SK-N-MC (cell line): ENCODE measurements around the gene FRMD4A.

Source experiments
- EZH2 ChIP-seq: fragments of 200-600 bp; sonication (generic); IDR thresholded peaks from one replicate; pipeline ENCODE4 v1.6.1; 2017; ENCODE audit warnings: antibody characterized with exemption
- POLR2AphosphoS5 ChIP-seq: IDR thresholded peaks from 2 replicates; pipeline ENCODE4 v1.6.1; 2012; ENCODE audit warnings: mild to moderate bottlenecking, low read depth, low read length, borderline replicate concordance

DNA sequence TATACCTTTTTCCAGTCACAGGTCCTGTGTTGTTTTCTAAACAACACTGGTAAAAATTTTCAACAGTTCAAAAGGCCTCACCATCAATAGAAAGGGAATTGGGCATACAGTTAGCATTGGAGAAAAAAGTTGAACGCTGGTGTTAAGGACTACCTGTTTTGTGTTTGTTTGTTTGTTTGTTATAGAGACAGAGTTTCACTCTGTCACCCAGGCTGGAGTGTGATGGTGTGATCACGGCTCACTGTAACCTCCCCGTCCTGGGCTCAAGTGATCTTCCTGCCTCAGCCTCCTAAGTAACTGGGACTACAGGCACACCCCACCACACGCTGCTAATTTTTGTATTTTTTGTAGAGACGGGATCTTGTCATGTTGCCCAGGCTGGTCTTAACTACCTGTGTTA lies 437.9 kb downstream of the FRMD4A start:
- TF ChIP-seq EZH2 (no peak), POLR2AphosphoS5 (no peak)
